ENCODE measurements around the gene PCBP4.

DNA sequence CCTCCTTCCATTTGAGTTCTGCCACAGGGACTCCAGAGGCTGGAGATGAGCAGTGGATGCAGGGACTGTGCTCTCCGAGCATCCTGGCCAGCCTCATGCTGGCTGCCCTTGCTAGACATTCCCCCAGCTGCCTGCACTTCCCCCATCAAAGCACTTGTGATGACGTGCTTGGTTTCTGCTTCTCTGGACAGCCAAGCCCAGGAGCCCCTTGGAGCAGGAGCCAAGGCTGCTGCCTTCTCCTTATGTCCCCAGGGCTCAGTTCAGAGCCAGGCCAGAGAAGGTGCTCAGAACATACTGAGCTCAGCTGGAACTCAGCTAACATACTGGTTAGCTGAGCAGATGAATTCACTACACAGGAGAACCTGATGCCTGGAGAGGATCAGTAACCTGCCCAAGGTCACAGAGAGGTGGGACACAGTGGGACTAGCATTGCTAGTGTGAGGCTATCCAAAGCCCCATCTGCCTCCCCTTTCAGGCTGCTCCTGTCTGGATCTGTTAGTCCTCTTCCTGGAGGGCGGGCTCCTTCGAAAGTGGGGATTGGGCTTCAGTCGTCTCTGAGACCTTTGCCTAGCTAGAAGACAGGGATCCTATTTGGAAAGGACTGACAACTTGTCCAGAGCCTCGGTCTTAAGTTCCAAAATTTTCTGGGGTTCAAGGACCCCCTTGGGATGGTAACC lies 4.3 kb downstream of the PCBP4 start:
- TF ChIP-seq TAF1 (IDR thresholded peaks at IDR 0.05; ENCODE audit: borderline replicate concordance, low read depth, low read length) (no peak), POLR2AphosphoS5 (IDR thresholded peaks at IDR 0.05; ENCODE audit: low read depth, low read length) (no peak)
